Keratinocyte (primary cell): Measurements from ENCODE around the gene CDKN2D. TPM values are rescaled to one million over a fixed set of nuclear protein-coding genes. Genes with fewer than 3 reads are reported as not detected.
"Not testable (repeated sequence)": the region's sequence is repeated elsewhere in the genome, so short reads cannot be mapped to it uniquely, and the experiment has no call there.

ENCODE experiments used
- DNase-seq: peaks from one replicate; pipeline ENCODE4 v3.0.0-alpha.2; 2011; ENCODE audit warnings: low read depth, missing footprints, low spot score
- FAIRE-seq: peaks from 2 replicates; lab custom pipeline; 2011; peaks lifted over from hg19 to GRCh38; lab: Jason Lieb, UNC
- H2AFZ ChIP-seq: 2 replicates; pipeline ENCODE4 v1.6.0; 2012; ENCODE audit warnings: low read length, control low read depth, inconsistent platforms; ENCODE audit not compliant: control insufficient read depth
- H3K27ac ChIP-seq: 2 replicates; pipeline ENCODE4 v1.5.1; 2011; ENCODE audit warnings: low read length; ENCODE audit not compliant: control insufficient read depth, insufficient read depth
- H3K27me3 ChIP-seq: 3 replicates; pipeline ENCODE4 v1.6.0; 2011; ENCODE audit warnings: low read length; ENCODE audit not compliant: control insufficient read depth, insufficient read depth; ENCODE audit errors: extremely low read depth
- H3K36me3 ChIP-seq, 2 experiments: 2 replicates in 1 of 2; 3 replicates in 1 of 2; pipeline ENCODE4 v1.5.1; 2011; ENCODE audit warnings: low read length in 2 of 2, mild to moderate bottlenecking in 1 of 2; ENCODE audit not compliant: control insufficient read depth in 2 of 2, insufficient read depth in 2 of 2; ENCODE audit errors: extremely low read depth in 1 of 2
- H3K4me1 ChIP-seq: 3 replicates; pipeline ENCODE4 v1.5.1; 2011; ENCODE audit warnings: low read length; ENCODE audit not compliant: control insufficient read depth, insufficient read depth; ENCODE audit errors: extremely low read depth
- H3K4me2 ChIP-seq: 3 replicates; pipeline ENCODE4 v1.6.0; 2011; ENCODE audit warnings: low read depth, low read length; ENCODE audit not compliant: control insufficient read depth, insufficient read depth; ENCODE audit errors: extremely low read depth
- H3K4me3 ChIP-seq, 3 experiments: fragments of 200-600 bp in 1 of 3; sonication (generic) in 1 of 3; 2 replicates in 2 of 3; 3 replicates in 1 of 3; pipeline ENCODE4 v1.5.1; 2011 to 2016; ENCODE audit warnings: low read length in 3 of 3, mild to moderate bottlenecking in 3 of 3, control low read depth in 2 of 3, inconsistent platforms in 1 of 3, low read depth in 1 of 3, mixed read lengths in 1 of 3, mixed run types in 1 of 3, moderate library complexity in 1 of 3; ENCODE audit not compliant: control insufficient read depth in 2 of 3, insufficient read depth in 2 of 3; ENCODE audit errors: extremely low read depth in 1 of 3
- H3K79me2 ChIP-seq: 2 replicates; pipeline ENCODE4 v1.6.0; 2012; ENCODE audit warnings: low read length; ENCODE audit not compliant: control insufficient read depth, insufficient read depth
- H3K9ac ChIP-seq: 3 replicates; pipeline ENCODE4 v1.6.0; 2011; ENCODE audit warnings: low read length; ENCODE audit not compliant: control insufficient read depth, insufficient read depth; ENCODE audit errors: extremely low read depth
- H3K9me1 ChIP-seq: 3 replicates; pipeline ENCODE4 v1.6.0; 2011; ENCODE audit warnings: low read length; ENCODE audit not compliant: control insufficient read depth, insufficient read depth; ENCODE audit errors: extremely low read depth
- H3K9me3 ChIP-seq: 2 replicates; pipeline ENCODE4 v1.5.1; 2012; ENCODE audit warnings: low read depth, low read length; ENCODE audit not compliant: control insufficient read depth
- H4K20me1 ChIP-seq: 3 replicates; pipeline ENCODE4 v1.6.0; 2011; ENCODE audit warnings: low read length; ENCODE audit not compliant: control insufficient read depth, insufficient read depth; ENCODE audit errors: extremely low read depth
- EZH2 ChIP-seq: IDR thresholded peaks from one replicate; pipeline ENCODE4 v1.6.1; 2012; ENCODE audit warnings: inconsistent platforms, mild to moderate bottlenecking, low read length, moderate library complexity
- dilution Hi-C: fragments of 300-500 bp; cut with MboI; formaldehyde crosslinking; loops from one replicate; pipeline ENCODE4 v1.7.0; 2020; ENCODE audit warnings: low sequenced_read_pairs; ENCODE audit not compliant: extremely low pct_ligation_motif_present
- polyA plus RNA-seq, 5 experiments: library from polyadenylated mRNA; depleted of rRNA in 3 of 5; stranded (reverse) in 3 of 5; stranded (forward) in 1 of 5; unstranded in 1 of 5; fragments of >200 nt; gene quantifications; 1 replicate in 1 of 5; 2 replicates in 3 of 5; 3 replicates in 1 of 5; pipeline versions ENCODE4 v1.2.1 to v1.2.3, GENCODE V29; 2011 to 2012; ENCODE audit warnings: missing spikeins in 2 of 5, low read depth in 1 of 5, low replicate concordance in 1 of 5
- TF ChIP-seq, protein P1 (sequence below), 3 experiments: IDR thresholded peaks in 1 of 3; conservative IDR thresholded peaks in 1 of 3; optimal IDR thresholded peaks in 1 of 3; 2 replicates in 2 of 3; 3 replicates in 1 of 3; pipeline versions ENCODE3 to v1.5.1; 2011; ENCODE audit warnings: low read length in 3 of 3, mild to moderate bottlenecking in 3 of 3, moderate library complexity in 2 of 3, control low read depth in 1 of 3, inconsistent platforms in 1 of 3; ENCODE audit not compliant: insufficient read depth in 2 of 3; ENCODE audit errors: extremely low read depth in 1 of 3

Gene CDKN2D
- polyA plus RNA-seq, 1 donor (not counting 4 experiments of a cell fraction or from before 2014, with no cell fraction given) = 3.9 TPM

DNA sequence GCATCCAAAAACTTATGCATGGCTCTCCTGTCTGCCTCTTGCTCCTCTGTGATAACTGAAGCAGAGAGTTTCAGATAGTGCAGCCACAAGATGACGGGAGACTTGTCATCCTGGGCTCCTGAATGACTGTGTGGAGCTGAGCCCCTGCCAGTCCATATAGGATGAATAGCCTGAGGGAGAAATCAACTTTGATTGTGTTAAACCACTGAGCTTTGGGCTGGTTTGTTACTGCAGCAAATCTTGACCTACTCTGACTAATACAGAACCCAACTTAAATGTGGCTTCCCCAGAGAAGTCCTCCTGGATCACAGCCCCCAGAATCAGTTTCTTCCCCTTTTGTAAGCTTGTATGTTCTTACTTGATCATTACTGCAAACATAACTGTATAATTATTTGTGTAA lies 36.3 kb downstream of the CDKN2D start:
- DNase-seq (no peak), FAIRE-seq (no peak)
- H2AFZ ChIP-seq = no peak overlapping the region
- no peaks in the 10 kb centered on the region for H3K36me3 ChIP-seq
- no peaks in the 10 kb centered on the region for H3K9me1 ChIP-seq
- H3K27ac ChIP-seq = no peak overlapping the region
- TF ChIP-seq, protein P1, sequence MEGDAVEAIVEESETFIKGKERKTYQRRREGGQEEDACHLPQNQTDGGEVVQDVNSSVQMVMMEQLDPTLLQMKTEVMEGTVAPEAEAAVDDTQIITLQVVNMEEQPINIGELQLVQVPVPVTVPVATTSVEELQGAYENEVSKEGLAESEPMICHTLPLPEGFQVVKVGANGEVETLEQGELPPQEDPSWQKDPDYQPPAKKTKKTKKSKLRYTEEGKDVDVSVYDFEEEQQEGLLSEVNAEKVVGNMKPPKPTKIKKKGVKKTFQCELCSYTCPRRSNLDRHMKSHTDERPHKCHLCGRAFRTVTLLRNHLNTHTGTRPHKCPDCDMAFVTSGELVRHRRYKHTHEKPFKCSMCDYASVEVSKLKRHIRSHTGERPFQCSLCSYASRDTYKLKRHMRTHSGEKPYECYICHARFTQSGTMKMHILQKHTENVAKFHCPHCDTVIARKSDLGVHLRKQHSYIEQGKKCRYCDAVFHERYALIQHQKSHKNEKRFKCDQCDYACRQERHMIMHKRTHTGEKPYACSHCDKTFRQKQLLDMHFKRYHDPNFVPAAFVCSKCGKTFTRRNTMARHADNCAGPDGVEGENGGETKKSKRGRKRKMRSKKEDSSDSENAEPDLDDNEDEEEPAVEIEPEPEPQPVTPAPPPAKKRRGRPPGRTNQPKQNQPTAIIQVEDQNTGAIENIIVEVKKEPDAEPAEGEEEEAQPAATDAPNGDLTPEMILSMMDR (optimal IDR thresholded peaks at IDR 0.05 in 1 of 3, IDR thresholded peaks at IDR 0.05 in 1 of 3, conservative IDR thresholded peaks at IDR 0.05 in 1 of 3; ENCODE audit: extremely low read depth in 1 of 3, insufficient read depth in 2 of 3, low read length in 3 of 3) = no peak
- TF ChIP-seq EZH2 = no peak
- no peak overlapping the region for H3K4me2 ChIP-seq
- no peaks in the 10 kb centered on the region for H4K20me1 ChIP-seq
- H3K4me1 ChIP-seq = peaks cover 23% of the 10 kb centered on the region
- H3K4me3 ChIP-seq = no peak overlapping the region
- H3K9ac ChIP-seq = no peak overlapping the region
- no peaks in the 10 kb centered on the region for H3K9me3 ChIP-seq
- H3K79me2 ChIP-seq = no peaks in the 10 kb centered on the region
- dilution Hi-C loops = no loop called here
- H3K27me3 ChIP-seq = no peaks in the 10 kb centered on the region

DNA sequence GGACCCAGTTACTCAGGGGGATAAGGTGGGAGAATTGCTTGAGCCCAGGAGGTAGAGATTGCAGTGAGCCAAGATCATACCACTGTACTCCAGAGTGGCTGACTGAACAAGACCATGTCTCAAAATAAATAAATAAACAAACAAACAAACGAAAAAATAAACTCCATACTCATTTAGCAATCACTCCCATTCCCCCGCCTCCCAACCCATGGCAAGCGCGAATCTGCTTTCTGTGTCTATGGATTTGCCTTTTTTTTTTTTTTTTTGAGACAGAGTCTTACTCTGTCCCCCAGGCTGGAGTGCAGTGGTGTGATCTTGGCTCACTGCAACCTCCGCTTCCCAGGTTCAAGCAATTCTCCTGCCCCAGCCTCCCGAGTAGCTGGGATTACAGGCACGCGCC lies 41.9 kb downstream of the CDKN2D start:
- H3K27me3 ChIP-seq, H3K36me3 ChIP-seq, FAIRE-seq, H3K9me3 ChIP-seq, dilution Hi-C loops, H3K9ac ChIP-seq, H3K27ac ChIP-seq, H2AFZ ChIP-seq, H4K20me1 ChIP-seq, DNase-seq, H3K9me1 ChIP-seq, H3K4me1 ChIP-seq, H3K4me2 ChIP-seq, H3K4me3 ChIP-seq, H3K79me2 ChIP-seq: not testable (repeated sequence)

DNA sequence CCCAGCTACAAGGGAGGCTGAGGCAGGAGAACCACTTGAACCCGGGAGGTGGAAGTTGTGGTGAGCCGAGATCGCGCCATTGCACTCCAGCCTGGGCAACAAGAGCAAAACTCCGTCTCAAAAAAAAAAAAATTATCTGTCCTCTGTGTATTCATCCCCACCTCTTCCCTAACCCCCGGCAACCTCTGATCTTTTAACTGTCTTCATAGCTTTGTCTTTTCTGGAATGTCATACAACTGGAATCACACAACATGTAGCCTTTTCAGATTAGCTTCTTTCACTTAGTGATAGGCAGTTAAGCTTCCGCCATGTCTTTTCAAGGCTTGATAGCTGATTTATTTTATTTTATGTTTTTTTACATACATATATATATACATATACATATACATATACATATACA lies 43.1 kb downstream of the CDKN2D start:
- Histone ChIP-seq H3K36me3 (no peaks in the 10 kb centered on the region), H3K9me3 (no peaks in the 10 kb centered on the region), H3K4me1 (peaks cover 12% of the 10 kb centered on the region), H3K27me3 (no peaks in the 10 kb centered on the region), H3K9ac (no peak overlapping the region), H3K27ac (no peak overlapping the region), H3K79me2 (no peaks in the 10 kb centered on the region), H2AFZ (no peak overlapping the region), H3K9me1 (no peaks in the 10 kb centered on the region), H3K4me3 (no peak overlapping the region), H4K20me1 (no peaks in the 10 kb centered on the region), H3K4me2 (no peak overlapping the region)
- FAIRE-seq (no peak), DNase-seq (no peak)
- dilution Hi-C loops = no loop called here
- TF ChIP-seq, protein P1 (optimal IDR thresholded peaks at IDR 0.05 in 1 of 3, IDR thresholded peaks at IDR 0.05 in 1 of 3, conservative IDR thresholded peaks at IDR 0.05 in 1 of 3; ENCODE audit: extremely low read depth in 1 of 3, insufficient read depth in 2 of 3, low read length in 3 of 3) = no peak
- TF ChIP-seq EZH2 = no peak
